Fibroblast of the conjunctiva (primary cell): ENCODE measurements around the gene FBXL2.
"Not testable (repeated sequence)": the region's sequence is repeated elsewhere in the genome, so short reads cannot be mapped to it uniquely, and the experiment has no call there.

Experiments used
- DNase-seq: peaks from one replicate; pipeline ENCODE4 v3.0.0-alpha.2; 2010; ENCODE audit warnings: low read depth

The FBXL2 gene

DNA sequence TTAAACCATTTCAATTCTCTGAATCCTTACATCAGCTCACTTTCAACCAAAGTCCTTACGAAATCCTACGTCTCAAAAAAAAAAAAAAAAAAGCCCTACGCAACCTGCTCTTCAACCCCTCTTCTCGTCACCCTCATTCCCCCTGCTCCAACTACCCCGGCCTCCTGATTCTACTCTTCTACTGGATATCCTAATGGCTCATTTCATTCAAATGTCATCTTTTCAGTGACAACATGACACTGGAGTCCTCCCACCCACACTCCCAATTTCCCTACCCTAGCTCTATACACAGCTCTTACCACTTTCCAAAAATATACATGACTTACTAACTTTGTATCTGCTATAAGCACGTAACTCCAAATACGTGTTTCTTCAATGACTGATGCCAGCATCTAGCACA, 151.5 kb downstream of the FBXL2 start:
- no peak for DNase-seq

DNA sequence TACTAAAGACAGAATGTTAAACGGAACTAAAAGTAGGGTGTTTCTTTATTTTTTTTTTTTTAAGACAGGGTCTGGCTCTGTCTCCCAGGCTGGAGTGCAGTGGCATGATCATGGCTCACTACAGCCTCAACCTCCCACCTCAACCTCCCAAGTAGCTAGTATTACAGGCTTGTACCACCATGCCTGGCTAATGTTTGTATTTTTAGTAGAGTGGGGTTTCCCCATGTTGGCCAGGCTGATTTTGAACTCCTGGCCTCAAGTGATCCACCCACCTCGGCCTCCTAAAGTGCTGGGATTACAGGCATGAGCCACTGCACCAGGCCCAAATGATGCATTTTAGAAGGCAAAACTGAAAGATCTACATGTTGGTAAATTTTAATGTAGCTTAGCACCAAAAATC, 152.1 kb downstream of the FBXL2 start:
- not testable (repeated sequence) for DNase-seq

- no peak for DNase-seq
These were observed 152.8 kb downstream of the FBXL2 start for GRCh38 chr3:33430061-33430460.

- no peak for DNase-seq
These were observed 153.3 kb downstream of the FBXL2 start for GRCh38 chr3:33430571-33430970.

- no peak for DNase-seq
These were observed 156.6 kb downstream of the FBXL2 start for GRCh38 chr3:33433843-33434242.
